Limb (tissue), 2 donors: ENCODE data around the gene ACSS1.
A peak's percentile ranks its signal among the peaks of the same experiment; 100 is the strongest.

Experiments used
- DNase-seq, 2 donors: peaks; one replicate each; pipeline ENCODE4 v3.0.0-alpha.2; 2016; ENCODE audit errors: extremely low spot score in 2 of 2

ACSS1 gene

DNA sequence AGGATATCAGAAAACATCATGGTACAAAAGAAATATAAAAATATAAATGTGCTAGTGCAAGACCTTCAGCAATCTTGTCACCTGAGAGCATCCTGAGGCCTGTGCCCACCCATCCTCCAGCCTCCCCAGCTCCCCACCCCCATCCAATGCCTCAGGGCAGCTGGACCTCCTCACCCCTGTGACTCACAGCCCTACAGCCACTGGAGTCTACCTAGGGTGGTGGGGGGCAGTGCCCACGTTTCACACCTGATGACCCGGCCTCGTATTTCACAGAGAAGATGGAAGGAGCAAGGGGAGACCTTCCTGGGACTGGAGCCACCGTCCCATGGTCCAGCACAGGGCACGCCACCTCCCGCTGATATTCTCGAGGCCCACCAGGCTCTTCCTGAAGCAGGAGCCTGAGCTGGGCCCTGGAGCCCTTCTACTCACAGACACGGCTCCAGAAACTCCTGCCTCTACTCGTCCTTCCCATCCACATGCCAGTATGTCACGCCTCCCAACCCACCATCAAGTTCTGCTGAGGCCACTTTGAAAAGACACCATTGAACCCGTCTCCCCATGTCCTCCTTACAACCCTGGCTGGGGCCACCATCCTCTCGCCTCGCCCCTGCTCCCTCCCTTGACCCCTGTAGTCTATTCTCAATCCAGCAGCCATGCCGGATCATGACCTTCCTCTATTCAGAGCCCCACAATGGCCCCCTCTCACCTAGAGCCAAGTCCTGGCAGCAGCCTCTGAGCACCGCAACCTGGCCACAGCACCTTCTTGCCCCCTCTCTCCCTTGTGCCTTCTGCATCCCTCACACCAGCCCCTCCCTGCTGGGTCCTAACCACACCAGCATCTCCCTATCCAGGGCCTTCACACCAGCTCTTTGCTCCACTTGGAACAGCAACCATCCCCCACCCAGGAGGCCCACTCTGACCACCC lies 78.6 kb downstream of the ACSS1 start:
- DNase-seq = peak in 1 of 2 donors; percentile 12

DNA sequence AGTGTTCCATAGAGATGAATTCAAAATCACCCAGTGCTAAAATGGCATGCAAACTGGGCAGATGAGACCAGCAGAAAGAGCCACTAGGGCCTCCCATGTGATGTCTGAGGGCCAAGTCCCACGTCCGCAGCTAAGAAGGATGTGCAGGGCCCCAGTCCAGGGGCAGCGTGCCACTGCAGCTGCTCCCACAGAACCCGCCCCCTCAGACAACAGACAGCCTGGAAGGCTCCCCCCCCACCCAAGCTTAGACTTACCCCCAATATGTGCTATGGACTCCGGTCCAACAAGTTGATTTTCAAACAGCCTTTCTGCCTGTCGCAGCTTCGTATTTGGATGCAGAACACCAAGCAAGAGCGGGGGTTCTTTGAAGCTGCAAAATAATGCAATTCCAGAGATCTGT lies 79.4 kb downstream of the ACSS1 start:
- peak in 1 of 2 donors; percentile 23 for DNase-seq

DNA sequence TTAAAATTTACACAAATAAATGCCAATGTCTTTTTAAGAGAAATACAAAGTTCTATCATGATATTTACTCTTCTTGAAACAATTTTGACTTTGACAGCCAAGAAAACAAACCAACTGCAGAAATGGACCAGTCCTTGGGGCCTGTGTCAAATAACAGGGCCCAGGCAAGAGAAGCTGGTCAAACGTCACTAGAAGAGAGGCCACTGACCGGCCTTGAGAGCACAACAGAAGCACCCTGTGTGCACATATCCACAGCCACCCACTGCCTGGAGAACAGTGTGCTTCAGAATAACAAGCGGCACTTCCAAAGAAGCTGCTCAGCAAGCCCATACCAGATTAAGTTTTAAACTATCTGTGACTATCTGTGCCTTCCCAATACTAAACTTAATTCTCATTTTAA lies 80.1 kb downstream of the ACSS1 start:
- peak in 1 of 2 donors; percentile 1 for DNase-seq

DNA sequence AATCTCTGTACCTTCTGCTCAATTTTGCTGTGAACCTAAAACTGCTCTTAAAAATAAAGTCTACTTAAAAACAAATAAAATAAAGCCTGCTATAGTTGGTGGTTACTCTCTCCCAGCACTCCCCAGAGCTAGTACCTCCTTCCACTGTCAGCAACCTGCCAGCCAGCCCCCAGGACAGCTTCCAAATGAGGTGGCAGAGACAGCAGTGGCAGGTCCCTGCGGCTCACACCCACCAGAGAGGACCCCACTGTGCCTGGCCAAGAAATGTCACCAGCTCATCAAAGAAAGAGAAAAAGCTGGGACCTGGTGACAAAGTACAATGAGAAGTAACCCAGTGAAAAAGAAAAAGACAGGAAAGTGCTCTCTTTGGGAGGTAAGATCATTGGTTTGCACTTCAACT lies 80.6 kb downstream of the ACSS1 start:
- peak in 1 of 2 donors; percentile 10 for DNase-seq

DNA sequence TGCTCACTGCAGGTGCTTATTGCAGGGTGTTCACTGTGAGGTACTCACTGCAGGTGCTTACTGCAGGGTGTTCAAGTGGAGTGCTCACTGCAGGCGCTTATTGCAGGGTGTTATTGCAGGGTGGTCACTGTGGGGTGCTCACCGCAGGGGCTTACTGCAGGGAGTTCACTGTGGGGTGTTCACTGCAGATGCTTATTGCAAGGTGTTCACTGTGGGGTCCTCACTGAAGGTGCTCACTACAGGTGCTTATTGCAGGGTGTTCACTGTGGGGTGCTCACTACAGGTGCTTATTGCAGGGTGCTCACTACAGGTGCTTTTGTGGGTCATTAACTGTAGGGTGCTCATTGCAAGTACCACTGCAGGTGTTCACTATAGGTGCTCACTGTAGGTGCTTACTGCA lies 85.6 kb downstream of the ACSS1 start:
- peak in 1 of 2 donors; percentile 9 for DNase-seq

DNA sequence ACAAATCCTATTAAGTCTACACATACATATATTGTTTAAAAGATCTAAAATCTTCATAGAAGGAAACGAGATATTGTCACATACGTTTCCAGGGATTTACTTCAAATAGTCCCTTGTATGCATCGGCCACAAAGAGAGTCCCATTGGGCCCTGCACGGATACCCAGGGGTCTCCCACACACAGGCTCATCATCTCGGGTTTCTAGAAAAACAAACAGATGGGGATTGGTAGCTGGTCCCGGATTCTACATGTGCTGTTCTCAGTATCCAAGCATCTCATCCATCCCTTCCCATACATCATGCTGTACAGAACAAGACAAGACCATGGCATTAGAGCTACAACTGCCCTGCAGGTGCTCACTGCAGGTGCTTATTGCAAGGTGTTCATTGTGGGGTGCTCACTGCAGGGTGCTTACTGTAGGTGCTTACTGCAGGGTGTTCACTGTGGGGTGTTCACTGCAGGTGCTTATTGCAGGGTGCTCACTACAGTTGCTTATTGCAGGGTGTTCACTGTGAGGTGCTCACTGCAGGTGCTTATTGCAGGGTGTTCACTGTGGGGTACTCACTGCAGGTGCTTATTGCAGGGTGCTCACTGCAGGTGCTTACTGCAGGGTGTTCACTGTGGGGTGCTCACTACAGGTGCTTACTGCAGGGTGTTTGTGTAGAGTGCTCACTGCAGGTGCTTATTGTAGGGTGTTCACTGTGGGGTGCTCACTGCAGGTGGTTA lies 86.4 kb downstream of the ACSS1 start:
- DNase-seq = peak in 1 of 2 donors; percentile 10

DNA sequence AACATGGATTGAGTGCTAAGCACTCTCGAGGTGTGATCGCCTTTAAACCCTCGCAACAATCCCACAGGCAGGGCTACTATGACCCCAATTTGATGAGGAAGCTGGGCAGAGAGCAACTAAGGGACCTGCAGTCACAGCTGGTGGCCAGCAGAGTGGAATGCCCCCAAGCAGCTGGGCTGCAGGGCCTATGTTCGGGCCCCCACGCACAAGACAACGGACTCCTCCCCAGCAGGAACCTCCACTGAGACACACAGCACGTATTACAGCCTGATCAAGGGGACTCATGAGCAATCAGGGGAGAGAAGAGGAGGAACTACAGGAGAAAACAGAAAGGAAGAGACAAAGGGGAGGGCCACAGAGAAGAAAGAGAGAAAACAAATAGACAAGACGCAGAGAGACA lies 87.2 kb downstream of the ACSS1 start:
- peak in 1 of 2 donors; percentile 12 for DNase-seq

DNA sequence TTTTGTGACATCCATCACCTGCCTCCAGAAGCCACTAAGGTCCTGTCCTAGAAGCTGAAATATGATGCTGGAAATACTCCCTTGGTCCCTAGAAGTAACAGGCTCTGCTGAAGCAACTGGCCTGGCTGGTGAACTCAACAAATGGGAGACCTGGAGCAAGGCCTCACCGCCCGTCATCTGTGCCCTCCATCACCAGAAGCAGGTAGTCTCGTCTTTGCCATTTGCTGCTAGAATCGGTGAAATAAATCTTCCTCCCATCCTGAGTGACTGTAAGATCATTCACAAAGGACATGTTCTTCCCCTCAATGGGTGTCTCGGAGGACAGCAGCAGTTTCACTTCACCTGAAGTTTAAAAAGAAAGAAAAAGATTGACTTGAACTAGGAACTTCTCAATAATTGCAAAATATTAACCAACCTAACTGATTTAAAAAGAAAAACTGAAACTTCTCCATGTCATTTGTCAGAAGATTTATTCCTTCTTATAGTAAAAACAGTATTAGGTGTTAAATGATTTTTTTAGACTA lies 87.8 kb downstream of the ACSS1 start:
- DNase-seq = no peak

DNA sequence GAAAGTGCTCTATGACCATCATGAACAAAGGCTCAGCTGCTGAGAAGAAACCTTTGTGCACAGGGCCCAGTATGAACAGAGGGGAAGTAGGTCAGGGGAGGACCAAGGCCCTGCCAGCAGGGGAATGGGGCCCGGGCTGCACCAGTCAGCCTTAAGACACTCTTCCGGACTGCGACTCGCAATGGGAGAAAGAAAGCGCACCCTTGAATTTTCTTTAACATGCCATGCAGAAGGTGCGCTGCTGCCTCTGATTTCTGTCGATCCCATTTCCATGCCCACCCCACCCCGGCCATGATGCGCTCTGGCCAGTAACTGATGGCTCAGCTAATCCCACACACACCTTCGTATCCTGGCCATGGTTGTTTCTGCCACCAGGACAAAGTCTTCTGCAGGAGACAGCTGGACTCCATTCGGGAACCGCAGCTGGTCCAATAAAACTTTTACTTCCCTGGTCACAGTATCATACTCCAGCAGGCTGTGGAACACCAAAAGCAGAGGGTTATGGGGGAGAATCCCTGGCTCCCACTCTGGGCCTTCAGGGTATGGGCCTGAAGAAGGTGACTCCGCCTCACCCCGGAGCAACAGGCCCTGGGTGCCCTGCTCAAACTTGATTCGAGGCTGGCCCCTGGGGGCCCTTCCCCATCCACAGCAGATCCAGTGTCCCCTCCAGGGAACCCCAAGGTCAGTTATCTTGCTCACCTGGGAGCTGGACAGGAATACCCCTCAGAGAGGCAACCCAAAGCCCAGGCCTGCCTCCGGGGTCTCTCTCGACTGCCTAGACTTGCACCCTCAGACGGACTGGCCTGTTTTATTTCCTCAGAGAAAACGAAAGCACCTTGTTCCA lies 88.5 kb downstream of the ACSS1 start:
- no peak for DNase-seq

DNA sequence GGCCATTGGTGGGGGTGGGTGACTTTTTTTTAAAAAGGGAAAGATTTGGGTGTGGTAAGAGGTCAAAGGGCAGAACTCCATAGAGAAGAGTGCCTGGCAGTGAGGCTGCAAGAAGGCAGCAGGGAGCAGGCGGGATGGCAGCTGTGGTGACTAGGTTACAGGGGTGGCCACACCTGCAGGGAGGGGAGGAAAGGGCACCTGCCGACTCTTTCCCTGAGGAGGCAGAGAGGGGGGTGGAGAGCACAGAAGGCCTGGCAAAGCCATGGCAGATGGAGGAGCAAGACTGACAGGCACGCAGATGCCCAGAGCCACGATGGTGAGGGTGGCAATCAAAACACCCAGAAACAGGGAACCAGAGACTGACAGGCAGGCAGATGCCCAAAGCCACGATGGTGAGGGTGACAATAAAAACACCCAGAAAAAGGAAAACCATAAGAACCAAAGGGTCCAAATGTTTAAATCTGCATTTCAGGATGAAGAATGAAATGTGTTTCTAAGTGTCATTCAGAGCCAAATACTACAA lies 89.6 kb downstream of the ACSS1 start:
- DNase-seq = no peak

DNA sequence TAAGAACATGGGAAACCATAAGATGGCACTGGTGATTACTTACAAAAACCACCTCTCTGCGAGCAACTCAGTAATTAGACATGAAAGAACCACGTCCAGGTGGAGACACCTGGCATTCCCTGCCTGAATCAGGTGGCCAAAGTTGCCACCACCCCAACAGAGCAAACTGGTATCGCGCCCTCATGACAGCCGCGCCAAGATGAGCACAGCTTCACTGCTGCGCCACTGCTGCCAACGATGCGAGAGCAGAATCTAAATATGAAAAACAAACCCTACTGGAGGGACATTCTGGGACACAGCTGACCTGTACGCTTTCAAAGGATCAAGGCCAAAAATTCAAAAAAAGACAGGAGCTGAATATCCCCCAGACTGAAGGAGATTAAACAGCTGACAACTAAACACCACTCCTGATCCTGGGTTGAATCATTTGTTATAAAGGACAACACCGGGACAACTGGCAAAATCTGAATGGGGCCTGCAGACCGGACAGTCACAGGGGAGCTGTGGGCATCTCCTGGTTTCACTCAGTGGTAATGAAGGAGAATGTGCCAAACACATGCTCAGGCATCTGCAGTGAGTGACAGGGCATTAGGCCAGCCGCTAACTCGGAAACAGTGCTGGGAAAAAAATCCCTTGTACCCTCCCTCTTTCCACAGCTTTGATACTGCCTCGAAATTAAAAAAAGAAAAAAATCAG lies 91.5 kb downstream of the ACSS1 start:
- no peak for DNase-seq

DNA sequence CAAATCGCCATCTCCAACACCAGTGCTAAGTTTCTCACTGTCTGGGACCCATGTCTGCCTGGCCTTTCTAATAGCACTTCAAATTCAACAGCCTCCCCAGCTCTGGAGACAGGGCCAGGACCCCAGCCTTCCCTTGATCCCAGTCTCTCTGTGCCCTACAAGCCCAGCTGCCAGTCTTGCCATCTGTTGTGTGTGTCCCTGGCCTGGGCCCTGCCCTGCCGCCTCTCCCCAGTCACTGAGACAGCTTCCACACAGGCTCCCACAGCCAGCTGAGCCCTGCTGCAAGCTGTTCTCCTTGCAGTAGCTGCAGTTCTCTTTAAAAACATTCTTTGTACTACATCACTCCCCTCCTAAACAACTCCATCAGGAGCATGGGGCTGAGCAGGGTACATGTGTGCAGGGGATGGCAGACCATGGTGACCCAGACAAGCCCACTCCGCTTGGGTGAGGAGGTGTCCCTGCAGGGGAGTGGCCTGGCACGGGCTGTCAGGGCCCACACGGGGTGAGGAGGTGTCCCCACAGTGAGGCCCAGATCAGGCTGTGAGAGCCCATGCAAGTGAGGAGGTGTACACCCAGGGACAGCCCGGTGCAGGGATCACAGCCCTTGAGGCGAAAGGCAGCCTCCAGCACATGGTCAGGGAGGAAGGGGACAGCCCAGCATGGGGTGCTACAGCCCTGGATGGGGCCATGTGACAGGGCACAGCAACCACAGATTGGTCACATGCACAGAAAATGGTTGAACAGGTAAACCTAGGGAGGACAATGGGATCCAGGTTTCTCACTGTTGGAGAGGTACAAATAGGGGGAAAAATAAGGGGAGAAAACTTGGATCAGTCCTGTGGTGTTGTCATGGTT lies 92.6 kb downstream of the ACSS1 start:
- no peak for DNase-seq

DNA sequence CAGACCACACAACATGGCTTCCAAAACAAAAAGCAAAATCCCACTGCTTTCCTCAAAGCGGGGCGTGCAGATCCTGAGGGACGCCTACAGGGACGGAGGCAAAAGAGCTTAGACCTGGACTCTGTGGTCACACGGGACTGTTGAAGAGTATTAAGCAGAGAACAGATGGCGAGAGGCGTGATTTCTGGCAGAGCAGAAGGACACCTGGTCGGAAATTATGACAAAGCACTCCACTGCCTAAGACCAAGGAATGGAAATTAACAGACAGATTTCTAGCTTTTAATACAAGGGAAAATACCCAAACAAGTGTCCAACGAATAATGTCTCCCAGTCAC lies 93.5 kb downstream of the ACSS1 start:
- DNase-seq = peak in 1 of 2 donors; percentile 27

DNA sequence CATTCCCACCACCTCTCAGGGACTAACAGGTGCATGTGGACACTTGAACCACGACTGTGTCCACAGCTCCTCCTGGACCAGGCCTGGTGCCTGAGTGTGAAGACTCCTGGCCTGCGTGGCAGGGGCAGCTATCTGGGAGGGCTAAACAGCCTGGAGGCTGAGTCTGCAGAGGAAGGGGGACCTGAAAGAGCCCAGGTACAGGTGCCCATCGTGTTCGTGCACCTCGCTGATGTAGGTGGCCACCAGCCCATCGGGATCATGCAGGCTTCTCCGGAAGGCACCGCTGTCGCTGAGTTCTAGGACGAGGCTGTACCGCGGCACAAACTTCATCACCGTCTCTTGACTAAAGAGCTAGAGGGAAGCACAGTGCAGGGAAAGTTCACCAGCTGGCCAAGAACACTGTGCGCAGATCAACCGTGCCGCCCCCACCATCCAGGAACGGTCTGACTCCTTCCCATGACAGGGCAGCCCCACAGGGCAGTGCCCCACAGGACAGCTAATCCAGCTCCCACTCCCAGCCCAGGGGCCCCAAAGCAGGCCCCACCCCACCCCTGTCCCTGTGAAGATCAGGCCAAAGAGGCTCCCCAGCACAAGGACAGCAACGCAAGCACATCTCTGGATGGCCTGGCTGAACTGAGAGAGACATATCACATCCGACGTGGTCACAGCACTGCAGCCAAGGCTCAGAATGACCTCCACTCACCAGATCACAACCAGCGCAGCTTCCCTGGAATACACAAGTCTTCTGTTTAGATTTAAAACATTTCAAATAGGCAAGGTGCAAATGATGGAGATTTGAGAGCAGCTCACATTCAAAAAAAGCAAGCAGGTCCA lies 94.0 kb downstream of the ACSS1 start:
- DNase-seq = no peak

DNA sequence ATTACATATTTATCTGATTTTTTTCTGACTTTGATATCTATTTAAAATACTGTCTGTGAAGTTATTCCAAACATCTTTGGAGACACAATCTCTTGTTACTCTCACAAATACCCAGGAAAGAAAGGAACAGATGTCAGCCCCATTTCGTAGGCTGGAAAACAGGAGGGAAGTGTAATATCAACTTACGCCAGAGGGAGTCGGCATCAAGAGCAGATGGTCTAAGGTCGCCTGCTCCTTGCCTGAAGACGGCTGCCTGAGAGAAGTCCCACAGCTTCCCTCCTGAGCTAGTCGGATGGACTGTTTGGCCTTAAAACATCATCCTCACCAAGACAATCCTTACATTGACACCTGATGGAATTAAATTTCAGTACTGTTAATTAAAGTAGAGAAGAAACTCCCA lies 95.4 kb downstream of the ACSS1 start:
- DNase-seq = no peak

DNA sequence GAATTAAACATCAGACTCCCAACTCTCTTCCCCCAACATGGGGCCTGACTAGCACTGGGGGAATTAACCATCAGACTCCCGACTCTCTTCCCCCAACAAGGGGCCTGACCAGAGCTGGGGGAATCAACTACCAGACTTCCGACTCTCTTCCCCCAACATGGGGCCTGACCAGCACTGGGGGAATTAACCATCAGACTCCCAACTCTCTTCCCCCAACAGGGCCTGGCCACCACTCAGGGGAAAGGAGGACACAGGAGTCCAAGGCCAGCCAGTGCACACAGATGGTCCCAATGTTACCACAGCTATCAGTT lies 95.8 kb downstream of the ACSS1 start:
- no peak for DNase-seq

DNA sequence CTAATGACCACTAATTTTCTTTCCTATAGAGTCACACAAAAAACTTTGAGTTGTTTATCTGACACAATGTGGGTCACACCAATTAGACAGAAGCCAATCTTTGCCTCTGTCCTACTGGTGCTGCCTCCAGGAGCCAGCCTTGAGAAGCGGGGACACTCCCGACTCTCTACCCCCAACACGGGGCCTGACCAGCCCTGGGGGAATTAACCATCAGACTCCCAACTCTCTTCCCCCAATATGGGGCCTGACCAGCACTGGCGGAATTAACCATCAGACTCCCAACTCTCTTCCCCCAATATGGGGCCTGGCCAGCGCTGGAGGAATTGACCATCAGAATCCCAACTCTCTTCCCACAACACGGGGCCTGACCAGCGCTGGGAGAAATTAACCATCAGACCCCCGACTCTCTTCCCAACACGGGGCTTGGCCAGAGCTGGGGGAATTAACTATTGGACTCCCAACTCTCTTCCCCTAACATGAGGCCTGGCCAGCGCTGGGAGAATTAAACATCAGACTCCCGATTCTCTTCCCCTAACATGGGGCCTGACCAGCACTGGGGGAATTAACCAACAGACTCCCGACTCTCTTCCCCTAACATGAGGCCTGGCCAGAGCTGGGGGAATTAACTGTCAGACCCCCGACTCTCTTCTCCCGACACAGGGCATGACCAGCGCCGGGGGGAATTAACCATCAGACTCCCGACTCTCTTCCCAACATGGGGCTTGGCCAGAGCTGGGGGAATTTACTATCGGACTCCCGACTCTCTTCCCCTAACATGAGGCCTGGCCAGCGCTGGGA lies 96.4 kb downstream of the ACSS1 start:
- no peak for DNase-seq

DNA sequence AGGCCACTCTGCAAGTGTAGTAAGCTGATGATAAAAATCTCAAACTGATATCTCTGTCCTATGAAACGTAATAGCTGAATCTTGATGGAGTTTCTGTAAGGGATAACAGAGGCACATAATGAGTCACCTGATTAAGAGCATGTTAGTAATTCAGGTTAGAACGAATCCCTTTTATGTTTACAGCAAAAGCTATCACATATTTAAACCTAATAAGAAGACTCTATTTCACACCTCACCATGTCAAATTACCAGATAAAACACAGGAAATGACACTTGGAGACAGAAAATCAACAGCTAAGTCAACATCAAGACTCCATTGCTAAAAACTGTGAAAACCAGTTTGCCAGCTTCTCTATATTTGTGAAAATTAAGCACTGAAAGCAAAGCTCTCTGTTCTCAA lies 97.1 kb downstream of the ACSS1 start:
- no peak for DNase-seq
